ENCODE data around the gene NOLC1.

NOLC1 gene

DNA sequence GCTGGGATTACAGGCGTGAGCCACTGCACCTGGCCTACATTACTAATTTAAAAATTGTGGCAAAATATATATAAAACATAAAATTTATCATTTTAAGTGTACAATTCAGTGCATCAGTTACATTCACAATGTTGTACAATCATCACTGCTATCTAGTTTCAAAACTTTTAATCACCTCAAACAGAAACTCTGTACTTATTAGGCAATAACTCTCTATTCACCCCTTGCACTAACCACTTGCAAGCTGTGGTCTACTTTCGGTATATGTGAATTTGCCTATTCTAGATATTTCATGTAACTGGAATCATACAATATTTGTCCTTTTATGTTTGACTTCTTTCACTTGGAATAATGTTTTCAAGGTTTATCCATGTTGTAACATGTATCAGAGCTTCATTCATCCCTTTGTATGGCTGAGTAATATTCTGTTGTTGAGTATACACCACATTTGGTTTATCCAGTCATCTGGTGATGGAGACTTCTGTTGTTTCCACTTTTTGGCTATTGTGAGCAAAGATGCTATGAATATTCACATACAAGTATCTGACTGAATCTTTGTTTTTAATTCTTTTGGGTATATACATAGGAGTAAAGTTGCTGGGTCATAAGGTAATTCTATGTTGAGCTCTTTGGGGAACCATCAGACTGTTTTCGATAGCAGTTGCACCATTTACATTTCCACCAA, 59.6 kb downstream of the NOLC1 start:
- DNase-seq, result no peak
